Fibroblast of pulmonary artery (primary cell): ENCODE measurements around the gene BBX.

Experiments used
- DNase-seq: peaks from one replicate; pipeline ENCODE4 v3.0.0-alpha.2; 2010; ENCODE audit warnings: low read depth
- H3K4me3 ChIP-seq: replicated peaks from 2 replicates; pipeline ENCODE4 v1.5.1; 2011; ENCODE audit warnings: low read depth, mild to moderate bottlenecking, control low read depth, low read length, moderate library complexity
- TF ChIP-seq, protein P1 (sequence below): IDR thresholded peaks from 2 replicates; pipeline ENCODE4 v1.5.1; 2011; ENCODE audit warnings: mild to moderate bottlenecking, control low read depth, low read length, inconsistent platforms; ENCODE audit errors: missing control alignments

Gene BBX

DNA sequence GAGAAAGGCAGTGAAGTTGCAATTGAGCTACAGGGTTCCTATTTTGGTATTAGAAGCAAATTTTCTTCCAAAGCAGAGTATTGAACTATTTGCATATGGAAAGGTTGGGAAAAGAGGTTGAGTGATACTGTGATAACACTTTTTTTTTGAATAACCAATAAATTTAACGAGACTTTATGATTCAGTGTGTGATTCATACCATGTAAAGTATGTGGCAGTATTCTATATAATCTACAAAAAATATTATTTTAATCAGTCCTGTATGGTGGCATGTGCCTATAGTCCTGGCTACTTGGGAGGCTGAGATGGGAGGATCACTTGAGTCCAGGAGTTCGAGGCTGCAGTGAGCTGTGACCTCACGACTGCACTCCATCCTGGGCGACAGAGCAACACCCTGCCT lies 206.9 kb downstream of the BBX start:
- DNase-seq: no peak
- TF ChIP-seq, protein P1, sequence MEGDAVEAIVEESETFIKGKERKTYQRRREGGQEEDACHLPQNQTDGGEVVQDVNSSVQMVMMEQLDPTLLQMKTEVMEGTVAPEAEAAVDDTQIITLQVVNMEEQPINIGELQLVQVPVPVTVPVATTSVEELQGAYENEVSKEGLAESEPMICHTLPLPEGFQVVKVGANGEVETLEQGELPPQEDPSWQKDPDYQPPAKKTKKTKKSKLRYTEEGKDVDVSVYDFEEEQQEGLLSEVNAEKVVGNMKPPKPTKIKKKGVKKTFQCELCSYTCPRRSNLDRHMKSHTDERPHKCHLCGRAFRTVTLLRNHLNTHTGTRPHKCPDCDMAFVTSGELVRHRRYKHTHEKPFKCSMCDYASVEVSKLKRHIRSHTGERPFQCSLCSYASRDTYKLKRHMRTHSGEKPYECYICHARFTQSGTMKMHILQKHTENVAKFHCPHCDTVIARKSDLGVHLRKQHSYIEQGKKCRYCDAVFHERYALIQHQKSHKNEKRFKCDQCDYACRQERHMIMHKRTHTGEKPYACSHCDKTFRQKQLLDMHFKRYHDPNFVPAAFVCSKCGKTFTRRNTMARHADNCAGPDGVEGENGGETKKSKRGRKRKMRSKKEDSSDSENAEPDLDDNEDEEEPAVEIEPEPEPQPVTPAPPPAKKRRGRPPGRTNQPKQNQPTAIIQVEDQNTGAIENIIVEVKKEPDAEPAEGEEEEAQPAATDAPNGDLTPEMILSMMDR: no peak
- no peak overlapping the region for H3K4me3 ChIP-seq

DNA sequence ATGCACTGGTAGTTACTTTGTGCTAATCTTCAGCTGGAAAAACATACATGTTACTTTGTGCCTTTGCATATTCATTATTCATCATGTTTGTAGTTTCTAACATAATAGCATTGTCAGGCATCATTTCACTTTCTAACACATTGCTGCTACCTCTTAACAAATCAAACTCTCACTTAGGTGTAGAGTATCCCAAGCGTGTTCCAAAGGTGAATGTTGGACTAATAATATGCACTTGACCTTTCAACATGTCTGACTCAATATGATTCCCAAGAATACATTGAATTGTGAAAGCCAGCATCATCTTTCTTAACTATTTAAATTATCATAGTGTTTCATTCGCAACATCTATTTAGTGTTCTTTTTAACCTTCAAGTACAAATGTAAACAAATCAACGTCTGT lies 211.6 kb downstream of the BBX start:
- TF ChIP-seq, protein P1: no peak
- DNase-seq: no peak
- no peak overlapping the region for H3K4me3 ChIP-seq

DNA sequence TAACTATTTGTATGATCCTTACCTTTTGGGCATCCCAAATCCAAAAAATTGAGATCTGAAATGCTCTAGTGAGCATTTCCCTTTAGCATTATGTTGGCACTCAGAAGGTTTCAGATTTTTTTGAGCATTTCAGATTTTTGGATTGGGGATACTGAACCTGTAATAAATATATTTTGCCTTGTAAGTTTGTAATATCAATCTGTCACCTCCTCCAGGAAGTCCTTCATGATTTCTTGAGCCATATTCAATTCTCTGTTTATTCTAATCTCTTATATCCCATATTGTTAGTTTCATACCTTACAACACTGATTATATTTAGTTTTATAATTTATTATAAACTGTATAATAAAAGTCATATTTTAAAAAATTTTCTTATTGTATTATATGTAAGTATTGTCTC lies 215.2 kb downstream of the BBX start:
- H3K4me3 ChIP-seq: no peak overlapping the region
- TF ChIP-seq, protein P1: no peak
- no peak for DNase-seq

DNA sequence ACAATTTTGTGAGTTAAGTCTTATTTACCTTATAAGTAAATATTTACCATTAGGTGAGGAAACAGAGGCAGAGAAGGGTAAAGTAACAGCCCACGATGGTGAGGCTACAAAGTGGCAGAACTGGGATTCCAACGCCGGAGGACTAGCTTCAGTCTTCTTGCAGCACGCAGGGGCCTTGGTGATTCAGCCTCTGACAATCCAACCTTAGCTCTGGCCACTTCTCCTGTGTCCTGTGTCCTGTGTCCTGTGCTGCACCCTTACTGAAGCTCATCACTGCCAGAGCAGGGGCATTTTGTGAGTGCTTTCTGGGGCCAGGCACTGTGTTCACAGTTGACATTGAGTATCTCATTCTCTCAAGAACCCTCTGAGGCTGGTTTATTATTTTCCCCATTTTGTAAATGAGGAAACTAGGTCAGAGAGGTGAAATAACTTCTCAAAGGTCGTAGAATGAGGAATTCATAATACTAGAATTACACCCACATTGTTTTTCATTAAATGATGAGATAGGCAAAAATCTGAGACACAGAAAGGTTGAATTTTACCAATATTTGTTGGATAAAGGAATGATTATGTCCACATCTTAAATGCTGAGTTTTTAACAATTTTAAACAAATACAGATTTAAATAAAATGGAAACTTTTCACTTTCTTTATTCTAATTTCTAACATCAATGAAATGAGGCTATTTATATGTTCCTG lies 215.9 kb downstream of the BBX start:
- TF ChIP-seq, protein P1: no peak
- no peak overlapping the region for H3K4me3 ChIP-seq
- no peak for DNase-seq

DNA sequence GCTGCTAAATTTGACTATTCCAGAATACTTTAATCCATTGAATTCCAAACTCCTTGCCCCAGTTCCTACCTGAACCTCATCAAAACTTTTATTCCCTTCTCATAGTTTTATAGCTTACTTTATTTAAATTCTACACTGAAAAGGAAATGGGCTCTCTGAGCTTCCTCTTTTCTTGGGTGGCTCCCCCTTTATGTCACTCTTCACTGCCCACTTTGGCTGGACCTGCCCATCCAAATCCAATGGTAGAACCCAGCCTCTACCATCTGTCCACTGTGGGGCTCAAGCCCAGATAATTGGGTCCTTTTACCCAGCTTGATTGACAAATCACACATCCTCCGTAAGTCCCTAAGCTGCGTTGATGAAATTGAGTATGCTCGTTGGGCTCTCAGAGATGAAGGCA lies 216.5 kb downstream of the BBX start:
- H3K4me3 ChIP-seq: no peak overlapping the region
- no peak for DNase-seq
- TF ChIP-seq, protein P1: no peak

DNA sequence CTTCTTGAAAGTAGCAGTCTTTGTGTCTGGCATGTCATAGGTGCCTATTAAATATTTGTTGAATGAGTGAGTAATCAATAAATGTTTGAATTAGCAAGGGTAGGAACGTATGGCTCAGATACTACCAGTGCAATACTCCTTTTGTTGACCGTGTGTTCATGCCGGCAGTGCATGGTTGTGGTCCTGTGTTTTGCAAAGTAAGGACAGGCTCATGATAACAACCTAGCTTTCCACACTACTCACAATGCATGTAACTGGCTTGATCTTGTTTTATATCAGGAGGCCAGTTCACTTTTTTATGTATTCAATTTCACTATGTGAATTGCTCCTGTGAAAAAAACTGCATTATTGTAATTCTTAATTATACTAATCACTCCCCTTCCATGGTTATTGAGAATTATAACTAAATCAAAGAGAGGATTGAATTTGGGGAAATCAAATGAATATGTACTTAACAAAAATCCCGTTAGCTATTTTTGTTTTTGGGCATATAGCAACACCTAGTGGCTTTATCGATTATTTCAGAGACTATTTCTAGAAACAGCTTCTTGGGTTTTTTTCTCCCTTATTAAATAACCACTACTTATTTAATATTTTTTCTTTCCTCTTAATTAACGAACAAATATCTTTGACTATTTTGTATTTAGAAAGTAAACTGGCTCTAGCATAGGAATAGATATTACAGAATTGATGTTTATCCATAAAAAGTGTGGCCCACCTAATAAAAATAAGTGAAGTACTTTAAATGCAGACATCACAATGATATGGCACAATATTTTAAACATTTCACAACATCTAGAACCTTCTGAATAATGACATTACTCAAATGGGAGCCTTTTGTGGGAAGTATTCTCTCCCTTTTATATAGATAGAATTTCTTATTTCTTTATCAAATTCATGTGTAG lies 218.5 kb downstream of the BBX start:
- peak; percentile 61 for DNase-seq
- H3K4me3 ChIP-seq: no peak overlapping the region
- TF ChIP-seq, protein P1: peak; percentile 47

DNA sequence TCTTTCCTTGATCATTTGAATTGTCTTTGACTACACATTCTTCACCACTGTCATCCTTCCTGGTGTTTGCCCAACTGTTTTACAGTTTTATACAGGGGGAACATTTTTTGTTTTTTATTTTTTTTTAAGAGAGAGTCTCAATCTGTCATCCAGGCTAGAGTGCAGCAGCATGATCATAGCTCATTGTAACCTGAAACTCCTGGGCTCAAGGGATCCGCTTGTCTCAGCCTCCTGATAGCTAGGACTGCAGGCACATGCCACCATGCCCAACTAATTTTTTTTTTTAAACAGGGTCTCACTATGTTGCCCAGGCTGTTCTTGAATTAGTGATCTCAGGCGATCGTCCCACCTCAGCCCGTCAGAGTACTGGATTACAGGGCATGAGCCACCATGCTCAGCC lies 222.6 kb downstream of the BBX start:
- TF ChIP-seq, protein P1: no peak
- no peak overlapping the region for H3K4me3 ChIP-seq
- no peak for DNase-seq
